SIG-M5 (cell line): ENCODE results near the gene SOCS2.
"Not testable (repeated sequence)": the region's sequence is repeated elsewhere in the genome, so short reads cannot be mapped to it uniquely, and the experiment has no call there.

Source experiments
- DNase-seq: peaks from one replicate; lab custom pipeline; 2025; lab: John Stamatoyannopoulos, UW

Gene SOCS2

DNA sequence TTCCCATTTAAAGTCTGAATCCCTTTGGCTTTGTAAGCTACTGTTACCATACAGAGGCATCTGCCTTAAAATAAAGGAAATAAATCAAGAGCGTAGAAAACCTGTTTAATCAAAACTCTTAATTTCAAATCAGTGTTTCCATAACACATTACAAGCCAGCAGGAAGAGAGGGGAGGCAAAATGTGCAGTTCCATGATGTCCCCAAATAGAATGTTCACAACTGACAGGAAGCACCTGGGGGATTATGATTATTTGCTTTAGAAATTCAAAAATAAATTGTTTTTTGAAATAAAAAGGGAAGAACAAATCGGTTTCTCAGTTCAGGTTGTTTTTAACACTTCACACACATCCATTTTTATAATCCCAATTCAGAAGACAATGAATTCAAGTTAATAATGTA is 21.4 kb downstream of the SOCS2 start:
- no peak for DNase-seq

DNA sequence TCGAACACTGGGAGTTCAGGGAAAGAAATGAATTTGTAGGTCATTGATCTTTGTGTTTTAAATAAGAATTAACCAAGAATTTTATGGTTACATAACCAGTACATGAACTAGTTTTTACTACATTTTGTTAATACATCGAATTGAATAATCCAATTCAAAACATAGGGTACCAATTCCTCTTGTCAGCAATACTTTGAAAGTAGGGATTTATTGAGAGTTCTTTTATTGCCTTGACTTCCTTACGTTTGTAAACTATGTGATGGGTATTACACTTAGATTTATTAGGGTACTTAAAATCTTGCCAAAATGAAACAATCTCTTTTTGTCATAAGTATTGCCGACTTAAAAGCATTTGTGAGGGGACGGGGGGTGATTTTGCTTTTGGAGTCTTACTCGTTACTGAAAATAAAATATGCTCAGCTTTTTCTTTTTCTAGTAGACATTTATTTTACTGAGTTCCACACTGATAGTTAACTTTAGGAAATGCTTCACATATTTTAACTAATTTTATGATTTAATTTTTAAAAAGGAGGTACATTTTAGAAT is 22.4 kb downstream of the SOCS2 start:
- no peak for DNase-seq

GRCh38 chr12:93595351-93595750 is 22.9 kb downstream of the SOCS2 start:
- no peak for DNase-seq

DNA sequence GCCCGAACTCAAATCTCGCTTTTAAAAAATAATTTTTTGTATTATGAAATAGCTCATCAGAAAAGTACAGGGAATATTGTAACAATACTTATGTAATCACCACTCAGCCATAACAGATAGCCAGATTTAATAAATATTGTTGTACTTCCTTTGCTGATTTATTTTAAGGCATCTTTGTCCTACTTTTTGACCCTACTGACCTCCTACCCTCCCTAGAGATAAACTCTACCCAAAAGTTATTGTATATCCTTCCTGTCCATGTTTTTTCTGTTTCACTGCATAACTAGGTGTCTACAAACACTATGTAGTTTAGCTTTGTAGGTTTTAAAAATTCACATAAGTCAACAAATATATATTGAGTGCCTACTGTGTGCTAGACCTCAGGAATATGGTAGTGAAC is 25.1 kb downstream of the SOCS2 start:
- DNase-seq = no peak

DNA sequence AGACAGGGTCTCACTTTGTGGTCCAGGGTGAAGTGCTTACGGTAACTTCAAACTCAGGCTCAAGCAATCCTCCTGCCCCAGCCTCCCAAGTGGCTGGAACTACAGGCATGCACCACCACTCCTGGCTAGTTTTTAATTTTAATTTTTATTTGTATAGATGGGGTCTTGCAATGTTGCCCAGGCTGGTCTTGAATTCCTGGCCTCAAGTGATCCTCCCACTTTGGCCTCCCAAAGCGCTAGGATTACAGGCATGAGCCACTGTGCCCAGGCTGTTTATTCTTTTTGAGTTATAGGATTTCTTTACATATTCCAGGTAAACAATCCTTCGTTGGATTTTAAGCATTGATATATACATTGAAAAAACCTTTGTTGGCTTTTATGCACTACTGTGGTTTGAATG is 26.7 kb downstream of the SOCS2 start:
- DNase-seq = no peak

GRCh38 chr12:93601591-93601990 is 29.1 kb downstream of the SOCS2 start:
- no peak for DNase-seq

DNA sequence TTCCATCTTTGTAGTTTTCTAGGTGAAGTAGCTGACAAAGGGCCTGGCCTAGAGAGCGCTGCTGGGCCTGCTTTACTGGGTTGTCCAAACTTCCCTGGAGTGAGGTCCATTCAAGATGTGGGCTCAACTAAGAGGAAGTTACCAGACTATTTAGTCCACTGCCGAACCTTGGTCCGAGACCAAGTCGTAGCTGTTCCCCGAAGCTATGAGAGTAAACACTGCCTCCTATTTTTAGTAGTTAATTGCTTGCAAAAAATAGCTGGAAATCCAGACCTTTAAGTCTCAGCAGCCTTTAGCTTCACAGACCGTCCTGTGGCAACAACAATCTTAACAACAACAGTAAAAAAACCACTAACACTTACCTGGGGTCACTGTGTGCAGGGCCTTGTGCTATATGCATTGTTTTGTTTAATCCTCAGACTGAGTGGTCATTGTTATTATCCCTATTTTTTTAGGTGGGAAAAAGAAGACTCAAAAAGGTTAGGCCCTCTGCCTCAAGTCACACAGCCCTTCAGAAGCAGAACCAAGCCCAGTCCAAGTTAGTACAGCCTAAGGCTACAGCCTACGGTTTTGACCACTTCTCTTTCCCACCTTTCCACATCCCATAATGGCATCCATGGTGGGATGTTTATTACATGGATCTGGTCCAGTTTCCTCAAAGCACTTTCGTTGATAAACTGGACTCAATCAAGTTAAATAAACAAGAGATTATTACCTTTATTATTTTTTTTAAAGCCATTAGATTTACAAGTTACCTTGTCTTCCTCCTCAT is 30.6 kb downstream of the SOCS2 start:
- DNase-seq = no peak

DNA sequence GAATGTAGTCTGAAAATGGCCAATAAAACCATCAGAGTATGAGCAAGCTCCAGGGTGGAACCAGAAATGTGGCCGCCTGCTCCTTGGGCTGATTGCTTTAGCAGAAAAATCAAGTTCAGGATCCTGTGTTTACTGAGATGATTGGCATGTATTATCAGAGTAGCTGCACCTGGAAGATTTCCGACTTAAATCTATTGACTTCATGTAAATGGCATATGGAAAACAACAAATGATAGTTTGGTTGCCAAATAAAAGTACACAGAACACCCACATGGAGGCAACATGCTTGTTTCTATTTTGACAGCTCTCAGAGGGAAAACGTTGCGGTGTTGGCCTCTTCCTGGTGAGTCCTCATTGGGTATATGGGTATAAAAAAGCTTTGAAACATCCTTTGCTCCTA is 31.3 kb downstream of the SOCS2 start:
- DNase-seq = no peak

- no peak for DNase-seq
These were observed 35.8 kb downstream of the SOCS2 start for GRCh38 chr12:93608313-93608712.

DNA sequence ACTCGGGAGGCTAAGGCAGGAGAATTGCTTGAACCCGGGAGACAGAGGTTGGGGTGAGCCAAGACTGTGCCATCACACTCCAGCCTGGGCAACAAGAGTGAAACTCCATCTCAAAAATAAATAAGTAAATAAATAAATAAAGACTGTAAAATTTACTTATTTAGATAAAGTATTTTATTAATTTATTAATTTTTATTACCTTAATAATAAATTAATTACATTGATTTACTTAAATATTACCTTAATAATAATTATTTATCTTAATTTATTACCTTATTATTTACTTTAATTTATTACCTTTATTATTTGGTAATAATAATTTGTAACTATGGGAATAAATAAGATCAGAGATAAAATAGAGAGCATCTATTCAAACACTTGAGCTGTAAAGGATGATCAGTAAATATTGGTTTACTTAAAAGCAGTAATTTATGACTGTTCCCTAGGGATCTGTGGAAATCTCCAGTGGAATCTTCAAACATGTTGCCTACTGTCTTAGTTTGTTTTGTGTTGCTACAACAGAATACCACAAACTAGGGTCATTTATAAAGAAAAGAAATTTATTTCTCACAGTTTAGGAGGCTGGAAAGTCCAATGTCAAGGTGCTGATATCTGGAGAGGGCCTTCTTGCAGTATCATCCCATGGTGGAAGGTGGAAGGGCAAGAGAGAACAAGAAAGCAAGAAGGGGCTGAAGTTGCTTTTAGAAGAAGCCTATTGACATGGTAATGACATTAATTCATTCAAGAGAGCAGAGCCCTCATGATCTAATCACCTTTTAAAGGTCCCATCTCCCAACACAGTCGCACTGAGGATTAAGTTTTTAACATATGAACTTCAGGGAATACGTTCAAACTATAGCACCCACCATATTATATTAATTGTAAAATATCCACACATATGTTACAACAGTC is 37.1 kb downstream of the SOCS2 start:
- no peak for DNase-seq

GRCh38 chr12:93612776-93613175 is 40.3 kb downstream of the SOCS2 start:
- no peak for DNase-seq

- no peak for DNase-seq
These were observed 42.6 kb downstream of the SOCS2 start for GRCh38 chr12:93614917-93615596.

GRCh38 chr12:93616584-93617101 is 44.2 kb downstream of the SOCS2 start:
- DNase-seq = no peak

DNA sequence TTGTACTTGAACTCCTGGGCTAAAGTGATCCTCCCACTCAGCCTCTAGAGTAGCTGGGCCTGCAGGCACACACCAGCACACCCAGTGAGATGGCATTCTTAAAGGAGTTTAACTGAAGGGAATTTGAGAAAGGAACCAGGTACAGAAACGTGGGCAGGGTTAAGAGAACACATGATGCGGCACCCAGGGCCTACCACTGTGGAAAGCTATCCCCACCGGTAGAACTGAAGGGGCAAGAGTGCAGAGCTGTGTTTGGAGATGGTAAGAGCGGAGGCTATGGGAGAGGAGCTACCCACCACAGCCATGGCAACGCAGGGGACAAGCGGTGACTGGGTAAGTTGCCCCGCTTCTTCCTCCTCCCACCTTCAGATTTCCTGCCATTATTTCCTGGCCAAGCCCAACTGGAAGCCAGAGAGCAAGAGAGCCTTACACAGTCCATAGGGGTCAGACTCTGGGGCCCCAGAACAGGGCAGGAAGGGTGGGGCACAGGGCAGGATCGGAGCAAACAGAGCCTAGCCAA is 46.5 kb downstream of the SOCS2 start:
- DNase-seq = no peak

DNA sequence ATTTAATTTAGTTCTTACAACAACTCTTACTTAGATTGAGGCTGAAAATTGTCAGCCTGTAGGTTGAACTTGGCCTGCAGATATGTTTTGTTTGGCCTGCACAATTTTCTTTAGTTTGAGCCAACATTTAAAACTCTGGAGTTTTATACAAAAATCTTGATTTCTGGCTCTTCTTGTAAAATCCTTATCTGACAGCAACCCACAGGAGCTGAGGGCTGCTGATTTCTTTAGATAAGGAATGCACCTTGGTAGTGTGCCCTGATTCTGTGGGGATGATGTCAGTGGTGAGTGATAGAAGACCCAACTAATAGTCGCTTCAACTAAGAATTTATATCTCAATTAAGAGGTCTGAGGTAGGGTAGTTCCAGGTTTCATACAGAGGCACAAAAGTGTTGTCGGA is 49.5 kb downstream of the SOCS2 start:
- no peak for DNase-seq

DNA sequence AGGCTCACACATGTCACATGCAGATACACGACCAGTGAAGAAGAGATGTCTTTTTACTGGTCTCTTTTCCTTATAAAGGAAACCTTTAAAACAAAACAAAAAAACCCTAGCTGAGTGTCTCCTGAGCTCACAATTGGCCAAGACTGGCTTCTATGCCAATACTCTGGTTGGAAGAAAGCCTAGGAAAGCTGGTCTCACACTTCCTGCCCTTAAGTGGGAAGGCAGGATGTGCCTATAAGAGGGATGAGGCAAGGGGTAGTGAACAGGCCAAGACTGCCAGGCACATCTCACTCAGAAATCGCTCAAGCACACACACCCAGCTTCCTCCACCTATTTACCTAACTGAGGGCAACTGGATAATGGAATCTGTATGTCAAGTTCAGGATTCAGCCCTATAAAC is 50.0 kb downstream of the SOCS2 start:
- no peak for DNase-seq

- no peak for DNase-seq
These were observed 52.3 kb downstream of the SOCS2 start for GRCh38 chr12:93624595-93625294.

DNA sequence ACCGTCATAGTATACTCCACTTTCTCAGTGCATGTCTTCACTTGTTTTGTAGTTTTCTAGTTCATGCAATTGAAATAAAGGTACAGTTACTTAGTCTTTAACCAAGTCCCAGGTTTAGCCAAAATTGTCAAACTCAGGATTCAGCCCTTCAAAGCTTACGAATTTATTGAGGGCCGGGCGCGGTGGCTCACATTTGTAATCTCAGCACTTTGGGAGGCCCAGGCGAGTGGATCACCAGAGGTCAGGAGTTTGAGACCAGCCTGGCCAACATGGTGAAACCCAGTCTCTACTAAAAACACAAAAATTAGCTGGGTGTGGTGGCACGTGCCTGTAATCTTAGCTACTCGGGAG is 52.8 kb downstream of the SOCS2 start:
- DNase-seq = not testable (repeated sequence)

- DNase-seq = no peak
These were observed 53.7 kb downstream of the SOCS2 start for GRCh38 chr12:93626160-93626559.
